GM19035 (cell line): ENCODE data around the gene DUOXA1.
"Not testable (repeated sequence)": the region's sequence is repeated elsewhere in the genome, so short reads cannot be mapped to it uniquely, and the experiment has no call there.

Source experiments
- ATAC-seq: cut with Tn5 transposase; IDR thresholded peaks from one replicate; pipeline ENCODE4 v1.9.1; 2021; ENCODE audit not compliant: unreplicated experiment

DUOXA1 gene

DNA sequence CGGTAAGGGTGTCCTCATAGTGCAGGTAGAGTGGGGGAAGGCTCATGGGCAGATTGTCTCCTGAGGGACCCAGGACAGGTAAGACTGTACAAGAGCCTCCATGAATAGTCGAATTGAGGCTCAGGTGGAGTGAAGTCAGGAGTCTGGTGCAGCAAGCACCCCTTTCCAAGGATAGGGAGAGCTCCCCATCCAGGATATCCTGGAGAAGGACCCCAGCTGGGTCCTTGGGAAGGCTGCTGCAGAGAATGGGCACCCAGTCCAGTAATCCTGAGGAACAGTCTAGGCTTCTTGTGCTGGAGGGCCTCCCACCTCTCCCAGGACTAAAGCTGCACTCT lies 15.0 kb downstream of the DUOXA1 start:
- ATAC-seq: no peak

- ATAC-seq: no peak
Observed at GRCh38 chr15:45114076-45114750, 15.5 kb downstream of the DUOXA1 start, which contains the start of the genes DUOX2 and DUOXA2. Gene DUOX2 (minus strand): TSS chr15:45114172. CDS start chr15:45113411, 761 bp downstream. Gene DUOXA2 (plus strand): TSS chr15:45114326. CDS start chr15:45114606, 280 bp downstream.

DNA sequence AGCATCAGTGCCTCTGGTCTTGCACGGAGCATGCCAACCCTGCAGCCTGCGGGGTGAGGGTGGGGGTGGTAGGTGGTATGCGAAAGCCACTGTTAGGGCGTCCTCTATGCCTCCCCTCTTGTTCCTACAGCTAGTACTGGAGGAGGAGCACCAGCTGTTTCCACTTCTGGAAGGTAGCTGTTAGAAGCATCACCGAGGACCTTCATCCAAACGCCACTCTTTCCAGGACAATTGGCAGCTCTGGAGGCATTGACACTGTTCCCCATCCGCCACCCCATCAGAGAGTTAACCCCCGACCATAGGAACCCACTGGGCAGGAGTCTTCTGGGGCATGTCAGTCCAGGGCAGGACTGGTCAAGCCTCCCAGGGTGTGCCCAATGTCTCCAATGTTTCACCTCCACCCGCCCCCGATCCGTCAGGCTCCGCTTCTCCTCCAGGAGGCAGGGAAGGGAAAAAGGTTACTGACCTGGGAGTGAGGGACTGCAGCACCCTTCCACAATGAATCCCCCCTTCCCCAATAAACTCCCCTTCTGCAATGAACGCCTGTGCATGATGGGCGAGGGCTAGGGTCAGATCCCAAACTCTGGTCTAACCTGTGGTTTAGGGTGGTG lies 16.2 kb downstream of the DUOXA1 start:
- ATAC-seq: no peak

DNA sequence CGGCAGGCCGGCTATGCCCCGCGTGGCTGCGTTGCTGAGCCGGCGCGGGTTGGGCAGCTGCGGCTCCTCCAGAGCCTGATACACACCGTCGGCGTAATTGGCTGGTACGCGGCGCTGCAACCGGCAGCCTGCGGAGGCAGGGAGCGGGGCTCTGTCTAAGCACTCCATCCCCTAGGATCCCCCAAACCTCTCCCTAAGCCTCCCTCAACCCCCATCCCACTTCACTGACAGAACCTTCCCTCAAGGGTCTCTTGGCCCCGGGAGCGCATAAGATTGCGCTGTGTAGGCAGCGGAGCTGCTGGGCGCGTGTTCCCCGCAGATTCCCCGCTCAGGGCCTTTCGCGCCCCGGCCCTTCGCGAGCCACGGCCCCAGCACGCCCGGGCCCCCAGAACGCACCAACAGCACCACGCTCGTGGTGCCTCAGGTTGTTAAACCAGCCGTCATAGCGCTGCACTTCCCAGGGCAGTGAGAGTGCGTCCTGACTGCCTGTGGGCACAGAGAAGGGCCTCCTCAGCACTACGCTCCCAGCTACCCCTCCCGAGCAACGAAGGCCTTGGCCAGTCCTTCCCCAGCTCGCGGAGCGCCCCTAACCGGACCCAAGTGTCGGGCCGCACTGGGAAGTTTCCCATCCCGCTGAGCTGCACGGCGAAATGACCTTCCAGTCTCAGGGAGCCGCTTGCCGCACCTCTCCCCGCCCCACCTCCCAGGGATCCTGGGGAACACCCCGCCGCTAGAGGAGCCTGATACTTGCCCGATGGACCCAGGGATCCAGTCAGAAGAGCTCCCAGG lies 16.9 kb downstream of the DUOXA1 start:
- ATAC-seq: no peak

DNA sequence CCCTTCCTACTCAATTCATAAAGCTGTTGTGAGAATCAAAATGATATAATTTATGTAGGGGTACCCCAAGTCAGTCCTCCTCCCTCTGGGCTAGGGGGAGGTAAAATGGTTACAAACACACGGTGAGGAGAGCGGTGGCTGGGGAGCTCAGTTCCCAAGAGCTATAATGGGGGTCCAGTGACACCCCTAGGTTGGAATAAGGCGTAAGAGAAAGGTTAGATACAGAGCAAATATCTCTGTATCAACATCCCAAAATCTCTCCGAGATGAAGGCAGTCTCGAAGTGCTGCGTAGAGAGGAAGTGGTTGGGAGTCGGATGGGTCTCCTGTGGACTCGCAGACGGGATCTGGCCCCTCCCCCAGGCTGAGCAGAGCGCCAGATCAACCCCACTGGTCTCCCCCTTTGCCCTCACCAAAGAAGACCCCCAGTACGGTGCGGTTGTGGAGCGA lies 17.5 kb downstream of the DUOXA1 start:
- no peak for ATAC-seq

GRCh38 chr15:45111390-45112142 lies 18.1 kb downstream of the DUOXA1 start:
- ATAC-seq: no peak

DNA sequence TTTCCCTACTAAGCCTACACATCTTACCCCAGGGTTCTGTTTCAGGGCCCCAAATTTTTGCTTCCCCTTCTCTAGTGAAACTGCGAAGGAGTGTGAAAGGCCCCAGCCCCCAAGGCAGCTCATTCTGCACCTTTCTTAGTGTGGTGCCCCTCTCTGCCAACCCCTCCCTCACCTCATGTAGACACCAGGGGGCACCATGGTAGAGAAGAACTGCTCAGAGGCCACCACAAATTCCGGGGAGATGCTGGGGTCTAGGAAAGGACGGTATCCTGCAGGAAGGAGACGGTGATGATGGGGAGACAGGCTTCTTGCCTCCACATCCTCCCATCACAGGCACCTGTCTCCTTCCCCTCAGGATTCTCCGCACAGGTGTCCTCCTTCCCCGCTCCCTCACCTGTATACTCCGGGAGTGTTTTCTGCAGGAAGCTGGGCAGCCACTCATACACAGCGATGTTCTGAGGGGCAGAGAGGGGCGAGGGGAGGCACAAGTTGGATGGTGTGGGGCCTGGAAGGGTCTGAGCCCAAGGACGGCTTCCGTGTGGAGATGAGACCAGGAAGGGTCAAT lies 19.3 kb downstream of the DUOXA1 start:
- no peak for ATAC-seq

DNA sequence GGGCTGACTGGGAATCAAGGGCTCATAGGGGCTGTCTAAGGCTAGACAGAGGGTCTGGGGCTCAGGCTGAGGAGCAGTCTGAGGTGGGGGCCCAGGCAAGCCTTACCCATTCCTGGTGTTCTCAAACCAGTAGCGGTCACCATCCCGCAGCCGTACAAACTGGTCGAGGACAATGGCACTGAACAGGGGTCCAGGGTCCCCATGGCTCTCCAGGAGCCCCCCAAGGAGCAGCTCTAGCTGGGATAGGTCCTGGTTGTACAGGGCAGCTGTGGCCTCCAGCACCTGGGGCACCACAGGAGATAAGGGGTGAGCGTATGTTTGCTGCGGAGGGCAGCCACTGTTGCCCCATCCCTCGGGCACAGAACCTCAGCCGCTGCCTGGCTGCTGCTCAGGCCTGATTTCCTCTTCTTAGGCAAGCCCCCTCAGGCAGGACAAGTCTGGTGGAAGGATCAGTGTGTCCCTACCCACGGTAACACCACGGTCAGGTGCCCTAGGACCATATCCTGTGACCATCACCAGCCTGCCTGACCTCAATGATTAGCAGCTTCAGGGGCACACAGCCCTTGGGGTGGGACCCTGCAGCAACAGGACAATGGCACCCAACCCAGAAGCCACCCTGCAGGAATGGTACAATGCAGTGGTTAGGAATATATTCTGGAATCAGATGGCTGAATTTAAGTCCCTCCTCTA lies 21.6 kb downstream of the DUOXA1 start:
- ATAC-seq: no peak

DNA sequence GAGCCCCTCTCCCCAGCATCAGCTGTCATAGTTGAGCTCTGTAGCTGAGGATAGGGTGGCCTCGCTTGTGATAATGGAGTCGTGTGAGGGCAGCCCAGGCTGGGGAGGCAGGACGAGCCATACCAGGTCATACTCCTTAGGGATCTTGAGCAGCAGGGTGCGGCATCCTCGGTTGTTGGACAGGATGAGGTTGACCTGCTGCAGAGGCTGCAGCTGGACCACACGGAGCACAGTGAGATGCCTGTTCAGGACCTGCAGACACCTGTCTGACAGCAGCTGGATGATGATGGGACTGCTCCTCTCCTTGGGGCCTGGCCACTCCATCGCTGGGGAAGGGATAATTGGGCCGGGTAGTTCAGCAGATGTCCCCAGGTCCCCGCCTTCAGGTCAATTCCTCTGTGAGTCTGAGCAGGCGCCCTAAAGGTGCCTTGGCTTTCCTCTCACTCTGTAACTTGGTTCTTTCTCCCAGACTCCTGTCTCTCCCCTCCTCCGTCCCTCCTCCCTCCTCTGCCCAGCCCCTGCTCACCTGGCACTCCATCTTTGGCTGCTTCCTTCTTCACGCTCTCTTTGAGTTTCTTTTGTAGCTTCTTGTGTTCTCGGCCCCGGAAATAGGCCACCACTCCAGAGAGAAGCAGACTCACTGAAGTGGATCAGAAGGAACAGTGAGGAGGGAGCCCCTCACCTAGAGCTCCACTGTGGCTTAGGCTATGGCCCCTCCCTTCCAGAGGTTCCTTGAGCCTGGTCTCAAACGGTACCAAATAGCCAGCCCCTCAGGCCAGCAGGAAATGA lies 23.5 kb downstream of the DUOXA1 start:
- ATAC-seq: no peak

DNA sequence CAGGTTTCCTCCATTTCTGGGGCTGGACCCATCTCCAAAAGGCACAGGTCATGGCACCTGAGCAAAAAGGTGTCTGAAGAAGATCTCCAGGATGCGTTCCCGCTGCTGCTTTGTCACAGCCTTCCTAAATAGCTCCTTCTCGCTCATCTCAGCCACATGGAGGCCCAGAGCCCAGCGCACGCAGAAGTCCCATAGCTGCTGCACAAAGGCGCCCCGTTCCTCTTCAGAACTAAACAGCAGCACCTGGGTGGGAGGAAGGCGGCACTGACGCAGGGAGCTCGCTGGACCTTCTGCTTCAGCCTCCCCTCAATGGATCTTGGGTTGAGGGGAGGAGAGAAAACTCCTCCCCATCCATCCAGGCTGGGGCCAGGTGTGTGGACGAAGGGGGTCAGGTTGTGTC lies 24.1 kb downstream of the DUOXA1 start:
- ATAC-seq: no peak

DNA sequence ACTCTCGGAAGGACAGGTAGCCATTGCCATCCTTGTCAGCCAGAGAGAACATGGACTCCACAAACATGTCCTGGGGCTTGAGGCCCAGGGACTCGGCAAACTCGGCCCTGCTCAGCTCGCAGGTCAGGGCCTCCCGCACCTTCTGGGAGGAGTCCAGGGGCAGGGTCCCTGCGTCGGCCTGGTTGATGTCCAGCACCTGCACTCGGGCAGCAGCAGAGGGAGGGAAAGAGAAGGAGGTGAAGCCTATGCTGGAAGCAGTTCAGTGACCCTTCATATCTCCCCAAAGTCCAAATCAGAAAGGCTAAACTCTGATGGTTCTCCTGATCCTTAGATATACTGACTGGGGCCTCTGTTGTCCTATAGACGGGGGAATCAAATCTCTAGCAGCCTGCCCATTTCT lies 25.5 kb downstream of the DUOXA1 start:
- not testable (repeated sequence) for ATAC-seq

DNA sequence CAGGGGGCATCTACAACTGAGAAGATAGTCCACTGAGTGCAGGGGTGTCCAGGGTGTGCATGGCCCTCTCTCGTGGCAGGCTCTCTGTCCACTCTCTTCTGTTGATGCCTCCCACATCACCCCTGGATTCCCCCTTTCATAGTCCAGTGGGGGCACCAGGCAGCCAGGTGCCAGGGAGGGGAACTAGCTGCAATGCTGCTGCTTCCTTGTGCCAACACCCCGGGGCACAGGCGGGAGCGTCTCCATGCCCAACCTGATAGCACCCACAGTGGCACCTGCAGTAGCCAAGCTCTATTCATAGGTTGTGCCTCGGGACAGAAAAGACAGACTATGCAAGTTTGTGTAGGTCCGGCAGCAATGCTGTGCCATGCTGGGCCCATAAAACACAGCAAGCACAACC lies 27.5 kb downstream of the DUOXA1 start:
- no peak for ATAC-seq

DNA sequence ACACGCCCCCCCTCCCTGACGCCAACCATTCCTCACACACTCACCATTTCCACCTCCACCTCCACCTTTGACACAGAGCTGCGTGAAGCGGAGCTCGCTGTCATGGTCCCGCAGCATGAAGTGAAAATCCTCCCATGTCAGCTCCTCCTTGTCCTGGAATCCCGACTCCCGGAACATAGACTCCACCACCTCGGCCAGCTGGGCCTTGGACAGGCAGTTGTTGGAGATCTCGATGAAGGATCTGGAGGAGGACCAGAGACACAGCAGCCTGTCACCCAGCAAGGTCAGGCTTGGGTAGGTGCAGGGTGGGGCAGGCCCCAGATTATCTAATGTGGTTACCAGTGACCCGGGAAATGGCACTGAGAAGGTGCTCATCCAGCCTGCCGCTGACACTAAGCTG lies 27.9 kb downstream of the DUOXA1 start:
- no peak for ATAC-seq

DNA sequence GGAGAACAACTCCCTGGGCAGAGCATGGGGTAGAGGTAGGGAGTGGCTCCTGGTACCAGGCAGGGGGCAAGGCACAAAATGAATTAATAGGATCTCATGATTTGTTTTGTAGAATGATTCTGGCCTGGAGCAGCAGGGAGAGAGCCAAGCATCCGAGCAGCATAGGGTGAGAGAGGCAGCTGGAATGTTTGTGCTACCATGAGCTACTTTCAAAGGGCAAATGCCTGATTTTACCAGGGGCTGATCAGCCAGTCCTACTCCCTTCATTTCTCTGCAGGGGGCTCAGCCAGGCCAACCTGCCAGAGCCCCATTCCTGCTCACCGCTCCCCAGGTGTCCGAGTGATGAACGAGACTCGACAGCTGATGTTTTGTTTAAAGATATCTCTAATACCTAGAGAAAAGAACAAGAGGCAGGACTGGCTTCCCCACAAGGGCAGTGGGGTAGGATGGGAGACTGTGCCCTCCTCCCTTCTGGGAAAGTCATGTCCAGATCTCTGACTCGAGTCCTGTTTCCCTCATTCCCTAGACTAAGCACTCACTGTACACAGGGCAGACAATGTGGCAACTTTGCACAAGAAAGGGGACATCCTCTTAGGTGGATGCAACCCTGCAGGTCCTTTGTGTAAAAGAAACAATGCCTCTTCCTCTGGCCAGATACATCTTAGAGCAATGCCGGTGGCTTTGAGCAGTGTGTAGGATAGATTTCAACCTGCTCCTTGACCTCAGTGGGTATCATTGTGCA lies 28.6 kb downstream of the DUOXA1 start:
- no peak for ATAC-seq

- no peak for ATAC-seq
Observed at GRCh38 chr15:45099549-45100165, 30.0 kb downstream of the DUOXA1 start.

GRCh38 chr15:45097466-45097865 lies 32.2 kb downstream of the DUOXA1 start:
- no peak for ATAC-seq

DNA sequence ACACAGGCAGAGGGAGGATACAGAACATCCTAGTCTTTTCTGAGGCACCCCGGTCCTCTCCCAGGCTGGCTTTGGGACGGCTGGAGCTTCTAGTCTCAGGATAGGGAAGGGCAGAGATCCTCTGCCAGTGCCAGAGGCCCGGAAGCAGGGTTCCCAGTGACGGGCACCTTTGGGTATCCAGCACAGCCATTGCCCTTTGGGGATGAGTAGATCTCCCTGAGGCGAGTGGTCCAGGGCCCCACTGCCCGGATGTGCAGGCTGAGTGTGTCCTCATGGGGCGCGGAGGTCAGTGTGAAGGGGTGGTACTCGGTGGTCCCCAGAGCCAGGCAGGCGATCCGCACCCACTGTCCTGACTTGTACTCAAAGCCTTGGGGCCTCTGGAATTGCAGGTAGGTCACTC lies 34.0 kb downstream of the DUOXA1 start:
- ATAC-seq: no peak

- no peak for ATAC-seq
Observed at GRCh38 chr15:45094358-45094730, 35.3 kb downstream of the DUOXA1 start.
